Inferior parietal cortex (tissue), 1 donor: Measurements from ENCODE around the gene KDM4B.
"Not testable (repeated sequence)": the region's sequence is repeated elsewhere in the genome, so short reads cannot be mapped to it uniquely, and the experiment has no call there.

ENCODE experiments used
- DNase-seq: peaks from one replicate; pipeline ENCODE4 v3.0.0-alpha.2; 2016; ENCODE audit errors: extremely low spot score

Gene KDM4B

GRCh38 chr19:4967738-4968461 is 1.0 kb upstream of the KDM4B start:
- no peak for DNase-seq

- no peak for DNase-seq
Observed at GRCh38 chr19:4969292-4969771, 419 bp downstream of the KDM4B start.

- DNase-seq, result no peak
Observed at GRCh38 chr19:4969772-4970531, 1.0 kb downstream of the KDM4B start.

GRCh38 chr19:4970558-4971423 is 1.9 kb downstream of the KDM4B start:
- no peak for DNase-seq

- no peak for DNase-seq
Observed at GRCh38 chr19:4971424-4971793, 2.5 kb downstream of the KDM4B start.

GRCh38 chr19:4971816-4972495 is 3.0 kb downstream of the KDM4B start:
- DNase-seq, result no peak

- no peak for DNase-seq
Observed at GRCh38 chr19:4972509-4973230, 3.8 kb downstream of the KDM4B start.

- no peak for DNase-seq
Observed at GRCh38 chr19:4974880-4975469, 6.1 kb downstream of the KDM4B start.

- DNase-seq, result not testable (repeated sequence)
Observed at GRCh38 chr19:4975601-4976000, 6.7 kb downstream of the KDM4B start.

GRCh38 chr19:4976401-4977298 is 7.7 kb downstream of the KDM4B start:
- DNase-seq, result peak; percentile 33

- DNase-seq, result no peak
Observed at GRCh38 chr19:4977299-4978174, 8.6 kb downstream of the KDM4B start.

- no peak for DNase-seq
Observed at GRCh38 chr19:4979211-4979807, 10.4 kb downstream of the KDM4B start.

- DNase-seq, result no peak
Observed at GRCh38 chr19:4980067-4980466, 11.2 kb downstream of the KDM4B start.

- DNase-seq, result no peak
Observed at GRCh38 chr19:4980838-4981680, 12.1 kb downstream of the KDM4B start.

GRCh38 chr19:4981681-4981958 is 12.7 kb downstream of the KDM4B start:
- no peak for DNase-seq

GRCh38 chr19:4983346-4984105 is 14.6 kb downstream of the KDM4B start:
- no peak for DNase-seq

GRCh38 chr19:4984106-4984380 is 15.1 kb downstream of the KDM4B start:
- DNase-seq, result no peak
